NCI-H748 (cell line): ENCODE measurements around the gene GRHPR.
A peak's percentile ranks its signal among the peaks of the same experiment; 100 is the strongest.
"Not testable (repeated sequence)": the region's sequence is repeated elsewhere in the genome, so short reads cannot be mapped to it uniquely, and the experiment has no call there.

Experiments
- DNase-seq: peaks from one replicate; lab custom pipeline; 2025; ENCODE audit not compliant: unreplicated experiment; lab: John Stamatoyannopoulos, UW

GRHPR gene

DNA sequence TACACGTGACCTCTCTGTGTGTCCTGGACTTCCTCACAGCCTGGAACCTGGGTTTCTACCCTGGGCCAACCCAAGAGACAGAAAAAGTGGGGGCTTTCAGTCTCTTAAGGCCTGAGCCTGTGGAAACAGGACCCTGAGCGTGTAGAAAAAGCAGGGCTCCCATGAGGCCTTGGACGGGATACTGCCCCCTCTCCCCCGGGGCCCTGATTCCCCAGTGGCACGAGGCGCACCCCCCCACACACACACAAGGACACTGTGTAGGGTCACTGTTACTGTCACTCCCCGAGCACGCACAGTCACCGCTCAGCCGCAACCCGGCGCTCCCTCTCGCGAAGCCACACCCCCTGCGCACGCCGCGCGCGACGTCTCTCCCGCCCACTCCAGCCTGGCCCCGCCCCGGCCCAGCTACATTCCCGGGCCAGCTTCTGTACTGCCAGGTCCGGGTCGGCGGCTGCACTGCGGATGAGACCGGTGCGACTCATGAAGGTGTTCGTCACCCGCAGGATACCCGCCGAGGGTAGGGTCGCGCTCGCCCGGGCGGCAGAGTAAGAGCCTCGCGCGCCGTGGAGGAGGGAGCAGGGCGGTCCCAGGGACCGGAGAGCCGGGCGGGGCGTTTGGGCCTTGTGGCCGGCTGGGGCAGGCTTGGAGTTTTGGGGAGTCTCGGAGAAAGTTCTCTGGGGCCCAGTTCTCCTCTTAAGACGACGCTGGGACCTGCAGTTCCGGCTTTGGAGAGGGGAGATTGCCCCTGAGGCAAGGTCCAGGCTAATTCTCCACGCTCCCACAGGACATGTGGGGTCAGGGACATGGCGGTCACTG is at the start of gene GRHPR:
Gene GRHPR (plus strand): TSS at position 408 of the 816 bp plus-strand sequence. CDS start 55 bp downstream, at position 463.
- DNase-seq, result peak; percentile 80

DNA sequence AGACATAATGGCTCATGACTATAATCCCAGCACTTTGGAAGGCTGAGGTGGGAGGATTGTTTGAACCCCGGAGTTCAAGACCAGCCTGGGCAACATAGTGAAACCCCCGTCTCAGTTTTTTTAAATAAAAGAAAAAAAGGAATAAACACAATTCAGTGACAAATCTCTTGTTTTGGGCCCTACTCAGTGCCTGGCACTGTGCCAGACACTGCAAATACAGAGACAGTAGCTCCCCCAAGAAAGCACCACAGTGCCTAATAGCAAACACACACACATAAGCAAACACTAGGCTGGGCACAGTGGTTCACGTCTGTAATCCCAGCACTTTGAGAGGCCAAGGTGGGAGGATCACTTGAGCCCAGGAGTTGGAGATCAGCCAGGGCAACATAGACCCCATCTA is 49.7 kb upstream of the GRHPR start:
- no peak for DNase-seq

DNA sequence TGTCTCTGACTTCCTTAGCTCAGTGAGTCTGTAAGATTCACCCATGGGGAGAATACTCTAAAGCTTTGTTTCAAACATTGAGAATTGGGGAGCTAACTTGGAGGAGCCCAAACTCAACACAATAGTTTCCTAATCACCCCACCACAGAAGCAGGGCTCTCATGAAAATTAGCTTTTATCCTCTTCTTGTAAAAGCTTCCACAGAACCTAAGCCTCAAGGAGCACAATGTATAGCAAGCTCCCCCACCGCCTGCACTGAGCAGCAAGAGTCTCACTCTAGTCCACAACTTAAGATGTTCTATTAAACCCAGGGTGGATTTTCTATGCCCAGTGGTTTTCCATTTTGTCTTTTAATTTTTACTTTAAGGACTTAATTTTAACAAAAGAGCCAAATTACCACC is 48.9 kb upstream of the GRHPR start:
- no peak for DNase-seq

DNA sequence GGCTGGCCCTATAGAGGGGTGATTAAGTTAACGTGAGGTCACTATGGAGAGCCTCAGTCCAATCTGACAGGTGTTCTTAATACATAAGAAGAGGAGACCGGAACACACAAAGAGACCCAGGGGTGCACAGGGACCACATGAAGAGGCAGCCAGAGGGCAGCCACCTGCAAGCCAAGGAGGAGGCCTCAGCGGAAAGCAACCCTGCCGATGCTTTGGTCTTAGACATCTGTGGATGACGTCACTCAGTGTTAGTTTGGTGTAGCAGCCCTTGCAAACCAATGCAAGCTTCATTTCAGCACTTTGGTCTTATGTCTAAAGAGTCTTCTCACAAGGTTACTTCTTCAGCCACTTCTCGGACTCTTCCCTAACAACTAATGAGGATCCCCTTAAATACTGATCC is 47.6 kb upstream of the GRHPR start:
- DNase-seq, result no peak

DNA sequence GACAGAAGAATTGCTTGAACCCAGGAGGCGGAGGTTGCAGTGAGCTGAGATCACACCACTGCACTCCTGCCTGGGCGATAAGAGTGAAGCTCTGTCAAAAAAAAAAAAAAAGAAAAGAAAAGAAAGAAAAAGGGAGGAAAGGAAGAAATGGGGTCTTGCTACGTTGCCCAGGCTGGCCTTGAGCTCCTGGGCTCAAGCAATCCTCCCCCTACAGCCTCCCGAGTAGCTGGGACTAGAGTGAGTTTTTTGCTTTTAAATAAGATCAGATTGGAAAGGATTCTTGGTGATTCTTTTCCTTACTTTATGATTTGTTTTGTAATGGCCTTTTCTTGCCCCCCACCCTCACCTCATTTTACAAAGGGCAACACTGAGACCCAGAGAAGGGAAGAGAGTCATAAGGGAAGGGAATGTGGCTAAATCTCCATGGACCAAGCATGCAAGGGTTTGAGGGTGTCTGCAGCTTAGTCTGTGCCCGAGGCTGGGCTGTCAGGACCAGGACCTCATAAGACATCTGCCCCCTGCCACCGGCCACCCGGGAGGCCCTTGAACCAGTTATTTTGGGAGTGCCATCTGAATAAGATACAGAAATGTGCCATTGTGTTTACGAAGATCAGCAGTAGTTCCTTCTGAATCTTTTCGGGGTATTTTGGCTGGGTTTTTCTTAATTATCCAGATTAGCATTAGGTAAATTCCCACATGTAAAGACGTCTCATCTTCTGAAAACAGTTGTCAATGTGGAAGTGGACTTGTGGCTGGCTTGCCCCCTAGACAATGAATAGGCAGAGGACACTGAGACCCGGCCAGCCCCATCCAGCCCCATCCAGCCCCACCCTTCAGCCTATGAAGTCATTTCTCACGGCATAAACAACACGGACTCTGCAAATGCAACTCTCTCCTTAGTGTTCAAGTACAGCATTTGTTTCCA is 44.5 kb upstream of the GRHPR start:
- no peak for DNase-seq

DNA sequence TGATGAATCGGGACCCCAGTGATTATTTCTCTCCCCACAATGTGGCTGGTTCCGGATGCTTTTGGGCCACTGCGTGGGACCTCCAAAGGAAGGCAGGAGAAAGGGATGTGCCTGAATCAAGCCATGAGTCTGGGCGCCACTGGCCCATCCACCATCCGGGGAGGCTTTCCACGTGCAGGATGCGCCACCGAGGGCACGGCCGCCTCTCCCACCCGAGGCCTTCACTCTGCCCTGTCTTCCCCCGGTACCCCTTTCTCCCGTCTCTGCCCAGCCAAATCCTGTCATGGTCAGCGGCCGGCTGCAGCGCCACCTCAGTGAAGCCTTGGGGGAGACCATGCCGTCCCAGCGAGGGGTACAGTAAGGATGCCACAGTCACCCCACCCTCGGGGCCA is 43.9 kb upstream of the GRHPR start:
- no peak for DNase-seq

DNA sequence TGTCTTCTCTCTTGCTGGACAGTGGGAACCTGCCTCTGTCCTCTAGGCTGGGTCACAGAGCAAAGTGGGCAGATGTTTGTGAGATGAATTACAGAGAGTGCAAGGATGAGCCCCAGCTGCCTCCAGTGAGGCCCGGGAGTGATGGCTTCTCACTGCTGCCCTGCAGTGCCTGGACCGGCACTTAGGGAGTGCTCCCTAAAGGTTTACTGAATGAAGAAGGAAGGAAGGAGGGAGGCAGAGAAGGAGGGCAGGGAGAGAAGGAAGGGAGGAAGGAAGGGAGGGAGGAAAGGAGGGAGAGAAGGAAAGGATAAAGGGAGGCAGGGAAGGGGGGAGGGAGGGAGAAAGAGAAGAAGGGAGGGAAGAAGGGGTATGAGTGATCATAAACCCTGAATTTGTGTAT is 42.7 kb upstream of the GRHPR start:
- no peak for DNase-seq

DNA sequence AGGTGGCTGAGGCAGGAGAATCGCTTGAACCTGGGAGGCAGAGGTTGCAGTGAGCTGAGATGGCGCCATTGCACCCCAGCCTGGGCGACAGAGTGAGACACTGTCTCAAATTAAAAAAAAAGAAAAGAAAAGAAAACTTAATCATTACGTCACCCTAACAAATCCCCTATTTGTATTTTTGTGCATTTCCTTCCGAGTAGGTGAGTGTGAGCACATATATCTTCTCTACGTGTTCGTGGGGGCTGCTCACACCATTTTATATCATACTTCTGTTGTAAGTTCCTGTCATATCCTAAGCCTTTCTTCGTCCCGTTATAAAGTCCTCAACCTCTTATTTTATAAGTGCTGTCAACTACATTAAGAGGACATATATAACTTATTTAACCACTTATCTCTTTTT is 41.9 kb upstream of the GRHPR start:
- no peak for DNase-seq

DNA sequence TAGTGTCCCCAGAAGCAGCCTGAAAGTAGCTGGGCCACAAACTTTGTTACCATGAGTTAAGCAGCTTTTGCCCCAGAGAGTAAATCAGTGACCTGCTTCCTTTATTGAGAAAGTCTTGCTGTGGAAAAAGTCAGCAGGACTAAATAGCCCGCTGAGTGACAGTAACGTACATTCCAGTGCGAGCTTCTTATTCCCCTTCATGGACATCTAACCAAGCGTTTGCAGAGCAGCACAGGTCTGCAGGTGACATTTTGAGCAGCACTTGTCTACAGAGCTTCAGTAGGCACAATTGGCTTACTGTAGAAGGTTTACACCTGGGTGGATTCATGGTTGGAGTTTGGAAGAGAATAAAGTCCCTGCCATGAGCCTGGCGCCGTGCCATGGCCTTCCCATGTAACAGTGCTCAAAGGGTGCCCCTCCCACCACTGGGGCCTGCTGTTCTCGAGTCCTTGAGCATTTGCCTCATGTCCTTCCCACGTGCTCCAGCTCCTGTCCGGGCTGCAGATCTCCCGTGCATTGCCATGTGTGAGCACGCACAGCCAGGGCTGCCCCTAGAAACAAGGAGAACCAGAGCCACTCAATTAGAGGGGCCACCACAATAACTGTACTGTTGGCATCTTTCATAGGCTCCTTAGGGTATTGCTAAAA is 41.3 kb upstream of the GRHPR start:
- no peak for DNase-seq

DNA sequence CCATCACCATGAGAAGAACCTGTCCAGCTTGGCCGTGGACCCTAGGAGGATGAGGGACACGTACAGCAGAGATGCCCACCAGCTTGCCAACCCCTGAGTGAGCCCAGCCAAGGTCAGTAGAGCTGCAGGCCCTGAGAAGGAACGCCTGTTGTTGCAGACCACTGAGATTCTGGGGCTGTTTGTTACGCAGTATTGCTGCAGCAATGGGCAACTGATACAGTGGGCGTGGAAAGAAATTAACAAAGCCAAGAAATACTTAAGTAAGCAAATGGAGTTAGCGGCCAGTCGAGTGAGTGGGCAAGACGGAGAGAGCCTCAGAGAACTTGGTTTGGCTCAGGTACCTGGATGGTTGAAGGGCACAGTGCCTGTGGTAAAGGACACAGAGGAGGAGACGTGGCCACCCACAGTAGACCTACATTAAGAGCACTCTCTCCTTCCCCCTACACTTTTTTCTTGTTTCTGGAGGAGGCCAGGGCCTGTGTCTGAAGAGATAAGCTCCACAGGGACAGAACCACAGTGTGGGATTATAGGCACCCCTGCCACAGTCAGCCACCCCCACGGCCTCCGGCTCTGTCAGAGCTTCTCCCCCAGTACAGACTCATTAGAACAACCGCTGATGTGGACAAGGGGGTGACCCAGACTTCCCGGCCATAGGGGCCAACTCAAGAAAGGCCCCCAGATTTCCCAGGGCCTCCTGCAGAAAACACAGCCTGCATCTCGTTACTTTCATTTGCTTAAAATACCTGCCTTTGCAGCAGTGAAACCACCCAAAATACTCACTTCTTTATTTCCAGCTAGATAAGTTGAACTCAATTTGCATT is 40.1 kb upstream of the GRHPR start:
- no peak for DNase-seq

DNA sequence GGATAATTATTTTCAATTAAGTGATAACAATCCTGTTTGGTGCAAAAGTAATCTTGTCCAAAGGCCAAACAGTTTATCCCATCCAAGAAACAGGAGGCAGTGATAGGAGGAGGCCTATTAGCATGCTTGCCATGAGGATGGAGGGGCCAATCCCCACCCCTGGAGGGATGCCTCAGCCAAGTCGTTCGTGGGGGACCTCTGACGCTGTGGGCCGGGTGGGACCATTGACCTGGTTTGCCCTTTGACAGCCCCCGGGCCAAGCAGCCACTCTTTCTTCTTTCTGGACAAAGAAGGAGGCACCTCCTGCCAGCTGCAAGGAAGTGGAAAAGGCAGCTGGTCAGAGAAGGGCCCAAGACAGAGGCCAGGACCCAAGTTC is 39.5 kb upstream of the GRHPR start:
- DNase-seq, result no peak

DNA sequence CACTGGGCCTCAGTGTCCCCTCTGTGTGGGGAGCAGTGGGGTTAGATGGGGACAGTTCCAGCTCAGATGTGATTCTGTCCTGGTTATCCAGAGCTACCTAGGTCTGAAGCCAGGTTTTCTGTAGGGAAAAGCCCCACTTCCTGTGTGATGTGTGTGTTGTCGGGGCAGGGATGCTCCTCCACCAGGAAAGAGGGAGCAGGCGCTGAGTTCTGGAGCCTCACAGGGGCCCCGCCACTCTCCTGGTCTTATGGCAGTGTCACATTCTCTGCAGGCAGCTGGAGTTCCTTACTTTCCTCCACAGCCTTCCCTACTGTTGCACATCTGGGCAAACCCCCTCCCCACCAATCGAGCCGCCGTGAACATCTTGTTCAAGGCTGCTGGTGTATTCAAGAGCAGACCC is 39.1 kb upstream of the GRHPR start:
- DNase-seq, result no peak

DNA sequence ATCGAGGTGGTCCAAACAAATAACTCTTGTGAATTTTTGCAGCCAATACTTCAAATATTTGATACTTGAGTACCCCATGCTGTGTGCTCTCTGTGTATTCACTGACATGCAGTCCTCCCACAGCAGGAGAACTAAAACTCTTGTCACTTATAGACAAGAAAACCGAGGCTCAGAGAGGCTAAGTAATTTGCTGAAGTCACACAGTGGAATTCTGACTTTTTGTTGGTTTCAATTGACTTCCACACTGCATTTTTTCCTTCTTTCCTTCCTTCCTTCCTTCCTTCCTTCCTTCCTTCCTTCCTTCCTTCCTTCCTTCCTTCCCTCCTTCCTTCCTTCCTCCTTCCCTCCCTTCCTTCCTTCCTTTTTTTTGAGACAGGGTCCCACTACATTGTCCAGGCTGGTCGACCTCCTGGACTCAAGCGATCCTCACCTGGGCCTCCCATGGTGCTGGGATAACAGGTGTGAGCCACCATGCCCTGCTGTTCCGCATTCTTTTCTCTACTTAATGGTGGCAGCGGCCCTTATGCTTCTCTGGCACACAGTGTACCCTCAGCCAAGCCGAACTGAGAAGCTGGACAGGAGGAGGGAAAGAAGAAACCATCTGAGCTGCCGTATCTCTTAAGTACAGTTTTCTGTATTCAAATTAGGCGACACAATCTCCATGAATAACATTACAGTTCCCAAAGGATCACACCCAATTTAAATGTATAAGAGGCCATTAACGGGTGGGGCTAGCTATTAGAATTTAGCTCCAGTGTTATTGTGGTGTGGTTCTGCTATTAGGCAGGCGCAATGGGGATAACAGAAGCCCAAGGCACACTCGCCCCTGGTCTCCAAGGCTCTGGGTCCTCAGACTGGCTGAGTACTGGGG is 38.4 kb upstream of the GRHPR start:
- no peak for DNase-seq

DNA sequence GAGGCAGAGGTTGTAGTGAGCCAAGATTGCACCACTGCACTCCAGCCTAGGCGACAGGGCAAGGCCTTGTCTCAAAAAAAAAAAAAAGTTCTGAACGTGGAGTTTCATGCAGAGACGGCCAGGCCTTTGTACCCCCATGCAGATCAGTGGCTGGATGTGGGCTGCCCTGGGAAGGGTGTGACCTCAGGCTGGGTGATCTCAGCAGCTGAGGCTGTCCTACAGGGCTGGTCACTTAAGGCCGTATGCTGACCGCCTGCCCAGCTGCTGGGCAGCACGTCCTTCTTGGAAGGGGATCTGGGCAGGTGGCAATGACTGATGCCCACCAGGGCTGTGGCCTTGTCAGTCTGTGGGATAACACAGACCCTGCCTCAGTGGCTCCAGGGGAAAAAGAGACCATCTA is 37.2 kb upstream of the GRHPR start:
- no peak for DNase-seq

DNA sequence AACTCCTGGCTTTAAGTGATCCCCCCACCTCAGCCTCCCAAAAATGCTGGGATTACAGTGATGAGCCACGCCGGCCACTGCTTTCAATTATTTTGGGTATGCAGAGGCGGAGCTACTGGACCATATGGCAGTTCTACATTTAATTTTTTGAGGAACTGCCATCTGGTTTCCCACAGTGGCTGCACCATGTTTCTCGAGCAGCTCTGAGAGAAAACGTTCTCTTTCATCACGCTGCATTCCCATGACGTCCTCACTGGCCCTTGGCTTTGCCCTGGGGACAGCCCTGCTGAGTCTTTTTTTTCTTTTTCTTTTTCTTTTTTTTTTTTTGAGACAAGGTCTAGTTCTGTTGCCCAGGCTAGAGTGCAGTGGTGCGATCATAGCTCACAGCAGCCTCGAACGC is 35.5 kb upstream of the GRHPR start:
- no peak for DNase-seq

DNA sequence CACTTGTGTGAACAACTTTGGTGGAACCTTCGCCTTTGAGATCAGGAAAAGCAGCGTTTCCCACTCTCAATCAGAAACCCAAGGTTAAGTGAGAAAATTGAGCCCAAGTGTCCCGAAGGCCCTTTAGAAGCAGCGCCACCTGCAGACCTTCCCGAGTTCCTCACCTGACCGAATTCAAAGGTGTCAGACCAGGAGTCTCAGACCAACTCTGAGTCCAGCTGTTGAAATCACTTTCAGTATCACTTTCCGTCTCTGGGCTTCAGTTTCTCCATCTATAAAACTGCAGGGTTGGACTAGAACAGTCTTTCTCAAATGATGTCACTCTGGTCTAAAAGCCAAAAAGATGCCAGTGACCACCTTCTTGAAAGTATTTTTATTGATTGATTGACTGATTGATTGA is 31.7 kb upstream of the GRHPR start:
- peak; percentile 56 for DNase-seq

DNA sequence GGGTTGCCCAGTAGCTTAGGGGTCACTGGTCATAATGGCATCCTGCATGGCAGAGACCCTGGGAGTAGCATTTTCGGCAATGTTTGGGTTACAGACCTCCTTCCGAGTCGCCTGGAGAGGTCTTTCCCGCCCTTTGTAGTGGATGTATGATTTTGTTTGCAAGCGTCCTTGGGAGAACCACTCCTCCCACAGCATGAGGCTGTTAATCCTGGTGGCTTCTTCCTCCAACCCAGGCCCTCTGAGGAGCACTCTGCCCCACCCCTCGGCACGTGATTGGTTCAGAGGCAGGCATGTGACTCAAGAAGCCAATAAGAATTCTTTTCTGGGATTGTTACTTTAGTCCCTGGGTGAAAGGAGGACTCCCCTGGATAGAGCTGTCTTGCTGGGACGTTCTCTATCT is 30.2 kb upstream of the GRHPR start:
- DNase-seq, result no peak

DNA sequence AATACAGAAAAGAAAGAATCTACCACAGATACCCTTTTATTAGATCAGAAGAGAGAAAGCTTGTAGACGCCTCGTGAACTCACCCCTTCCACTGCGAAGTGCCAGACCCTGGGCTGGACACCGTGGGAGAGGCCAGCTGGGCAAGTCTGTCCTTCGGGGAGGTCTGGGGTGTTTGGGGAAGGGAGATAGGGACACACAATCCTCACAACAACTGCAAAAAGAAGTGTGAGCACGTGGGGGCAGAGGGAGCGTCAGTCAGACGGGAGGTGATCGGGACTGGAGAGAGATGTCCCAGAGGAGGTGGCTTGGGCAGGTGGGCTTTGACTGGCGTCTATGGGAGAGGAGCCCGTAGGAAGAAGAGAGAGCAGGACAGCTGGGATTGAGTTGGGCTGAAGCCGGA is 27.3 kb upstream of the GRHPR start:
- no peak for DNase-seq

DNA sequence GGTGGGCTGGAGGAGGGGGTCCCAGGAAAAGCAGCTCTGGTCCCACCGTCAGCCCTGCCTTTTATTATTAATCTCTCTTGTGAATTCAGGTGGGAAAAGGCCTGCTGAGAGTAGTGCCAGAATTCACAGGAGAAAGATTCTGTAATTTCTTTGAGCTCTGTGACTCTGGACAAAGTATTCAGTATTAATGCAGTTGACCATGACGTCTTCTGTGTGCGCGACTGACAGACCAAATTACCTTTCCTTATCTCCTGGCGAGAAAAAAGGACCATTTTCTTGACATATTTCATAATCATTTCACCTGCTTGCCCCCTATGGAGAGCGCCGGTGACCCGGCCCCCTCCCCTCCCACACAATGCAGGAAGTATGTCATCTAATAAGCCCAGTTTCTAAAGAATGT is 26.8 kb upstream of the GRHPR start:
- DNase-seq, result no peak

DNA sequence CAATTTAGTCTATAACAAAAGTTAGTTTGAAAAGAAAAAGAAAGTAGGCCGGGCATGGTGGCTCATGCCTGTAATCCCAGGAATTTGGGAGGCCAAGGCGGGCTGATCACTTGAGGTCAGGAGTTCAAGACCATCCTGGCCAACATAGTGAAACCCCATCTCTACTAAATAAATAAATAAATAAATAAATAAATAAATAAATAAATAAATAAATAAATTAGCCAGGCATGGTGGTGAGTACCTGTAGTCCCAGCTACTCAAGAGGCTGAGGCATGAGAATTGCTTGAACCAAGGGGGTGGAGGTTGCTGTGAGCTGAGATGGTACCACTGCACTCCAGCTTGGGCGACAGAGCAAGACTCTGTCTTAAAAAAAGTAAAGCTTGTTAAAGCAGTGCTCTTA is 24.5 kb upstream of the GRHPR start:
- not testable (repeated sequence) for DNase-seq
